ENCODE measurements around the gene DOP1A.

DNA sequence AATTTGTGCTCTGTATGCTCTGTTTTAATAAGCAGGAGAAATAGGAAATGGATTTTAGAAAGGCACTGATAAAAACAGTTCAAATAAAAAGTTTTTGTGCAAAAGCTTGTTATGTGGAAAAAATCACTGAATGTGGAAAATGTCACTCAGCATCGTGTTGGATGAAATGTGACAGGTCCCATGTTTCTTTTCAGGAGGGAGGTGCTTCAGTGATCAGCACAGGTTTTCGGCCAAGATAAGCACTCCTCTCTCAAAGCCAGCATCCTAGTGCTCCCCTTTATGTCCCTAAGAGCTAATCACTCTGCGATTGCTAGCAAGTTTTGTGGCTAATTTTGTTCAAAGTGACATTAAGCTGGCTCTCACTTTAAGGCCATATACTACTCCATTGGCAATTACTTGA, 13.8 kb upstream of the DOP1A start:
- TF ChIP-seq POLR2AphosphoS5 (IDR thresholded peaks at IDR 0.05; ENCODE audit: low read depth, low read length): no peak
- TF ChIP-seq POLR2A (IDR thresholded peaks at IDR 0.05; ENCODE audit: low read depth, low read length): no peak
- TF ChIP-seq SPI1 (IDR thresholded peaks at IDR 0.05; ENCODE audit: low read depth, low read length): no peak
- no peak for TF ChIP-seq TAF1 (IDR thresholded peaks at IDR 0.05; ENCODE audit: low read depth, low read length)
